ENCODE measurements around the gene RAB33B. TPM values are rescaled to one million over a fixed set of nuclear protein-coding genes. Genes with fewer than 3 reads are reported as not detected.

RAB33B gene
- total and polyA plus RNA-seq, 10 of the 15 experiments (the other 5 are each of a cell fraction or from before 2014, with no cell fraction given) = 3.2 to 10.7 (median 7.5) TPM

DNA sequence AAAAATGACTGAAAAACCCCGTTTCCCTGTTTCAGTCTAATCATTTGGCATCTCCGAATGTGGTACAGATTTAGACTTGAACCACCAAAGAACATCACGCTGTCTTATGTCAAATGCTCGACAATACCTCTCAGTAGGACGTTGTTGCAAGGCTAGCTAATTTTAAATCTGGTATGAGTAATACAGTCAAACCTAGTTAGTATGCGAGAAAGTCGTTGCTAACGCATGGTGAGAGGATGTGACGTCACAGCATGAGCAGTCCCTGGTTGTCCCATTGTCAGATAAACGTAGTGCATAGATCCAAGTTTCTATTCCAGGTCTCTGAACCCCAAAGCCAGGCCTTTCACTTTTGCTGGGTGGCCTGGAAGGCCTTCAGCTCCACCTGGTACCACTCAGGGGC lies 57.4 kb downstream of the RAB33B start:
- intact Hi-C loops (cut with micrococcal nuclease; ENCODE audit: unreplicated experiment) (no loop called here), in situ Hi-C loops (cut with MboI) (no loop called here)
- TF ChIP-seq, protein P1, sequence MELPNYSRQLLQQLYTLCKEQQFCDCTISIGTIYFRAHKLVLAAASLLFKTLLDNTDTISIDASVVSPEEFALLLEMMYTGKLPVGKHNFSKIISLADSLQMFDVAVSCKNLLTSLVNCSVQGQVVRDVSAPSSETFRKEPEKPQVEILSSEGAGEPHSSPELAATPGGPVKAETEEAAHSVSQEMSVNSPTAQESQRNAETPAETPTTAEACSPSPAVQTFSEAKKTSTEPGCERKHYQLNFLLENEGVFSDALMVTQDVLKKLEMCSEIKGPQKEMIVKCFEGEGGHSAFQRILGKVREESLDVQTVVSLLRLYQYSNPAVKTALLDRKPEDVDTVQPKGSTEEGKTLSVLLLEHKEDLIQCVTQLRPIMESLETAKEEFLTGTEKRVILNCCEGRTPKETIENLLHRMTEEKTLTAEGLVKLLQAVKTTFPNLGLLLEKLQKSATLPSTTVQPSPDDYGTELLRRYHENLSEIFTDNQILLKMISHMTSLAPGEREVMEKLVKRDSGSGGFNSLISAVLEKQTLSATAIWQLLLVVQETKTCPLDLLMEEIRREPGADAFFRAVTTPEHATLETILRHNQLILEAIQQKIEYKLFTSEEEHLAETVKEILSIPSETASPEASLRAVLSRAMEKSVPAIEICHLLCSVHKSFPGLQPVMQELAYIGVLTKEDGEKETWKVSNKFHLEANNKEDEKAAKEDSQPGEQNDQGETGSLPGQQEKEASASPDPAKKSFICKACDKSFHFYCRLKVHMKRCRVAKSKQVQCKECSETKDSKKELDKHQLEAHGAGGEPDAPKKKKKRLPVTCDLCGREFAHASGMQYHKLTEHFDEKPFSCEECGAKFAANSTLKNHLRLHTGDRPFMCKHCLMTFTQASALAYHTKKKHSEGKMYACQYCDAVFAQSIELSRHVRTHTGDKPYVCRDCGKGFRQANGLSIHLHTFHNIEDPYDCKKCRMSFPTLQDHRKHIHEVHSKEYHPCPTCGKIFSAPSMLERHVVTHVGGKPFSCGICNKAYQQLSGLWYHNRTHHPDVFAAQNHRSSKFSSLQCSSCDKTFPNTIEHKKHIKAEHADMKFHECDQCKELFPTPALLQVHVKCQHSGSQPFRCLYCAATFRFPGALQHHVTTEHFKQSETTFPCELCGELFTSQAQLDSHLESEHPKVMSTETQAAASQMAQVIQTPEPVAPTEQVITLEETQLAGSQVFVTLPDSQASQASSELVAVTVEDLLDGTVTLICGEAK (IDR thresholded peaks at IDR 0.05; ENCODE audit: borderline replicate concordance) = no peak
- TF ChIP-seq SPI1 (IDR thresholded peaks at IDR 0.05; ENCODE audit: borderline replicate concordance, insufficient read depth, low read depth, low read length) (no peak), ZNF274 (IDR thresholded peaks at IDR 0.05; ENCODE audit: insufficient read depth, insufficient read length) (no peak), FOS (IDR thresholded peaks at IDR 0.05; ENCODE audit: borderline replicate concordance, extremely low read depth, insufficient read length) (no peak), CREB1 (IDR thresholded peaks at IDR 0.05; ENCODE audit: low read depth) (no peak)
- Histone ChIP-seq H3K27ac (ENCODE audit: control insufficient read depth, insufficient read depth) (no peak overlapping the region), H3K36me3 (ENCODE audit: control insufficient read depth in 2 of 2, insufficient read depth in 2 of 2, low read length in 1 of 2) (no peaks in the 10 kb centered on the region), H3K4me1 (ENCODE audit: control insufficient read depth, insufficient read depth, low read length) (no peaks in the 10 kb centered on the region), H3K27me3 (replicated peaks in 1 of 2; ENCODE audit: control insufficient read depth in 2 of 2, insufficient read depth in 2 of 2, low read length in 1 of 2) (no peaks in the 10 kb centered on the region), H4K20me1 (ENCODE audit: control insufficient read depth, insufficient read depth) (no peaks in the 10 kb centered on the region), H3K4me3 (no peak overlapping the region), H3K79me2 (ENCODE audit: control insufficient read depth, insufficient read depth, low read length) (no peaks in the 10 kb centered on the region), H3K9me3 (replicated peaks; ENCODE audit: control insufficient read depth, insufficient read depth, low read length) (no peaks in the 10 kb centered on the region), H3K9ac (ENCODE audit: control insufficient read depth, insufficient read depth, low read length) (no peak overlapping the region), H2AFZ (ENCODE audit: control insufficient read depth, low read depth, low read length) (no peak overlapping the region), H3K4me2 (ENCODE audit: control insufficient read depth, insufficient read depth) (no peak overlapping the region)
- no peak for FAIRE-seq
- SMC1A ChIA-PET (ENCODE audit: uncharacterized antibody, unreplicated experiment) = no interaction called here
- CTCF ChIA-PET = interaction anchor here (0.6 to 1.8 kb wide), 2 partner anchors 10 to 311 kb away, joined by 3 to 5 read pairs; no protein-coding TSS in a partner anchor
- BruUV-seq (replicated peaks) = no TSS peak
- POLR2A ChIA-PET = interaction anchor here (0.9 kb wide), 1 partner anchor 11 kb away, joined by 4 read pairs; no protein-coding TSS in a partner anchor
- WGBS (ENCODE audit: insufficient coverage, insufficient replicate concordance, low lambda C conversion rate, missing lambda C conversion rate) = 34% methylated on average over 10 of the region's 10 CpGs
- ATAC-seq = no peak
- no peak for DNase-seq (ENCODE audit: low read depth, low spot score)
- RAD21 ChIA-PET (ENCODE audit: unreplicated experiment) = no interaction called here

Data from GM12878 (cell line).